ENCODE data around the gene SOS1. TPM values are rescaled to one million over a fixed set of nuclear protein-coding genes. Genes with fewer than 3 reads are reported as not detected.

Gene SOS1
- total RNA-seq, 2 experiments from 2014 or later = 229 to 254 TPM

GRCh38 chr2:39136799-39137198 lies 15.9 kb upstream of the SOS1 start:
- ChIA-PET CTCF (interaction anchor here (0.7 to 2.6 kb wide), 6 partner anchors 9 to 453 kb away, joined by 3 to 14 read pairs (median 4); no protein-coding TSS in a partner anchor), POLR2A (interaction anchor here (0.8 to 16.3 kb wide), 8 partner anchors 13 to 386 kb away, joined by 3 to 770 read pairs (median 5); partner anchors contain the start of genes SOS1 and SRSF7)
- H3K4me1 Mint-ChIP-seq = peaks cover 79% of the 10 kb centered on the region
- H3K27me3 Mint-ChIP-seq = peaks cover 2% of the 10 kb centered on the region
- peak overlapping the region; percentile 89 for H3K27ac Mint-ChIP-seq
- no peaks in the 10 kb centered on the region for H3K9me3 Mint-ChIP-seq
- DNase-seq = no peak
- peaks cover 4% of the 10 kb centered on the region for H3K36me3 Mint-ChIP-seq (ENCODE audit: low read depth)
- peak overlapping the region; percentile 12 for H3K4me3 Mint-ChIP-seq

- Mint-ChIP-seq H3K27ac (peak overlapping the region; percentile 89), H3K9me3 (no peaks in the 10 kb centered on the region), H3K4me3 (peak overlapping the region; percentile 38), H3K36me3 (ENCODE audit: low read depth) (peaks cover 4% of the 10 kb centered on the region), H3K4me1 (peaks cover 76% of the 10 kb centered on the region), H3K27me3 (peaks cover 2% of the 10 kb centered on the region)
- ChIA-PET CTCF (interaction anchor here (1.3 to 2.6 kb wide), 2 partner anchors 11 to 92 kb away, joined by 4 to 14 read pairs; no protein-coding TSS in a partner anchor), POLR2A (interaction anchor here (1.0 to 16.3 kb wide), 7 partner anchors 12 to 93 kb away, joined by 3 to 770 read pairs (median 5); partner anchors contain the start of gene SOS1)
- DNase-seq = no peak
Measured at GRCh38 chr2:39135690-39136259, 14.9 kb upstream of the SOS1 start.

- peak overlapping the region; percentile 41 for H3K27ac Mint-ChIP-seq
- H3K27me3 Mint-ChIP-seq = peaks cover 2% of the 10 kb centered on the region
- POLR2A ChIA-PET = interaction anchor here (0.9 to 17.0 kb wide), 6 partner anchors 9 to 94 kb away, joined by 4 to 770 read pairs (median 9); partner anchors contain the start of gene SOS1
- DNase-seq = no peak
- CTCF ChIA-PET = interaction anchor here (1.3 to 2.1 kb wide), 4 partner anchors 9 to 96 kb away, joined by 3 to 8 read pairs (median 4); no protein-coding TSS in a partner anchor
- H3K9me3 Mint-ChIP-seq = no peaks in the 10 kb centered on the region
- H3K4me3 Mint-ChIP-seq = no peak overlapping the region
- H3K36me3 Mint-ChIP-seq (ENCODE audit: low read depth) = peaks cover 6% of the 10 kb centered on the region
- peaks cover 75% of the 10 kb centered on the region for H3K4me1 Mint-ChIP-seq
Measured at GRCh38 chr2:39133215-39133851, 12.5 kb upstream of the SOS1 start.

GRCh38 chr2:39128919-39129391 lies 8.1 kb upstream of the SOS1 start:
- POLR2A ChIA-PET = interaction anchor here (0.6 to 17.0 kb wide), 11 partner anchors 11 to 465 kb away, joined by 3 to 770 read pairs (median 12); partner anchors contain the start of gene SOS1
- Mint-ChIP-seq H3K4me1 (peaks cover 73% of the 10 kb centered on the region), H3K9me3 (no peaks in the 10 kb centered on the region), H3K27ac (peak overlapping the region; percentile 87), H3K4me3 (peak overlapping the region; percentile 22), H3K36me3 (ENCODE audit: low read depth) (peaks cover 13% of the 10 kb centered on the region), H3K27me3 (no peaks in the 10 kb centered on the region)
- peak; percentile 83 for DNase-seq
- CTCF ChIA-PET = interaction anchor here (0.5 to 5.2 kb wide), 6 partner anchors 9 to 182 kb away, joined by 3 to 53 read pairs (median 6); partner anchors contain the start of gene SOS1

- Mint-ChIP-seq H3K4me3 (peak overlapping the region; percentile 12), H3K27ac (peak overlapping the region; percentile 87), H3K4me1 (peaks cover 72% of the 10 kb centered on the region), H3K27me3 (no peaks in the 10 kb centered on the region), H3K36me3 (ENCODE audit: low read depth) (peaks cover 18% of the 10 kb centered on the region), H3K9me3 (no peaks in the 10 kb centered on the region)
- ChIA-PET CTCF (interaction anchor here (0.6 to 5.2 kb wide), 7 partner anchors 8 to 101 kb away, joined by 3 to 53 read pairs (median 5); partner anchors contain the start of gene SOS1), POLR2A (interaction anchor here (0.8 to 17.0 kb wide), 11 partner anchors 11 to 464 kb away, joined by 3 to 770 read pairs (median 12); partner anchors contain the start of gene SOS1)
- DNase-seq = peak; percentile 81
Measured at GRCh38 chr2:39127973-39128372, 7.1 kb upstream of the SOS1 start.

- DNase-seq = no peak
Measured at GRCh38 chr2:39124746-39125057, 3.9 kb upstream of the SOS1 start.

GRCh38 chr2:39124000-39124745 lies 3.3 kb upstream of the SOS1 start:
- peak overlapping the region; percentile 92 for H3K27ac Mint-ChIP-seq
- no peaks in the 10 kb centered on the region for H3K9me3 Mint-ChIP-seq
- H3K36me3 Mint-ChIP-seq (ENCODE audit: low read depth) = peaks cover 29% of the 10 kb centered on the region
- ChIA-PET CTCF (interaction anchor here (0.6 to 3.9 kb wide), 20 partner anchors 9 to 104 kb away, joined by 3 to 47 read pairs (median 6); no protein-coding TSS in a partner anchor), POLR2A (interaction anchor here (0.8 to 17.0 kb wide), 19 partner anchors 7 to 530 kb away, joined by 3 to 770 read pairs (median 4); partner anchors contain the start of genes DHX57, MORN2, SOS1 and SRSF7)
- peak; percentile 97 for DNase-seq
- no peaks in the 10 kb centered on the region for H3K27me3 Mint-ChIP-seq
- peak overlapping the region; percentile 89 for H3K4me3 Mint-ChIP-seq
- H3K4me1 Mint-ChIP-seq = peaks cover 63% of the 10 kb centered on the region

More at GRCh38 chr2:39124746-39125057, 3.9 kb upstream of the SOS1 start:
- peak overlapping the region; percentile 92 for H3K27ac Mint-ChIP-seq
- POLR2A ChIA-PET = interaction anchor here (0.8 to 17.0 kb wide), 20 partner anchors 8 to 530 kb away, joined by 3 to 770 read pairs (median 4); partner anchors contain the start of genes DHX57, MORN2, SOS1 and SRSF7
- H3K36me3 Mint-ChIP-seq (ENCODE audit: low read depth) = peaks cover 23% of the 10 kb centered on the region
- H3K4me1 Mint-ChIP-seq = peaks cover 69% of the 10 kb centered on the region
- H3K27me3 Mint-ChIP-seq = no peaks in the 10 kb centered on the region
- peak overlapping the region; percentile 89 for H3K4me3 Mint-ChIP-seq
- CTCF ChIA-PET = interaction anchor here (0.6 to 3.9 kb wide), 17 partner anchors 9 to 177 kb away, joined by 3 to 47 read pairs (median 6); no protein-coding TSS in a partner anchor
- no peaks in the 10 kb centered on the region for H3K9me3 Mint-ChIP-seq

- ChIA-PET POLR2A (interaction anchor here (0.9 to 17.0 kb wide), 15 partner anchors 7 to 373 kb away, joined by 3 to 770 read pairs (median 5); partner anchors contain the start of genes SOS1 and SRSF7), CTCF (interaction anchor here (0.6 to 3.9 kb wide), 16 partner anchors 10 to 105 kb away, joined by 3 to 47 read pairs (median 6); no protein-coding TSS in a partner anchor)
- Mint-ChIP-seq H3K36me3 (ENCODE audit: low read depth) (peaks cover 35% of the 10 kb centered on the region), H3K4me1 (peaks cover 62% of the 10 kb centered on the region), H3K4me3 (peak overlapping the region; percentile 89), H3K27ac (peak overlapping the region; percentile 92), H3K27me3 (no peaks in the 10 kb centered on the region), H3K9me3 (no peaks in the 10 kb centered on the region)
- DNase-seq = no peak
Measured at GRCh38 chr2:39123436-39123999, 2.7 kb upstream of the SOS1 start.

- peak overlapping the region; percentile 84 for H3K4me3 Mint-ChIP-seq
Measured at GRCh38 chr2:39121523-39122063, 742 bp upstream of the SOS1 start.

GRCh38 chr2:39120521-39120770 lies 405 bp downstream of the SOS1 start:
- CTCF ChIA-PET = interaction anchor here (0.7 to 6.3 kb wide), 11 partner anchors 8 to 111 kb away, joined by 3 to 134 read pairs (median 6); no protein-coding TSS in a partner anchor
- Mint-ChIP-seq H3K27ac (no peak overlapping the region), H3K27me3 (no peaks in the 10 kb centered on the region), H3K36me3 (ENCODE audit: low read depth) (peaks cover 66% of the 10 kb centered on the region), H3K4me1 (peaks cover 66% of the 10 kb centered on the region), H3K9me3 (no peaks in the 10 kb centered on the region), H3K4me3 (no peak overlapping the region)
- POLR2A ChIA-PET = interaction anchor here (0.7 to 17.0 kb wide), 33 partner anchors 7 to 524 kb away, joined by 3 to 770 read pairs (median 4); partner anchors contain the start of gene SRSF7
- no peak for DNase-seq

More at GRCh38 chr2:39121523-39122063, 742 bp upstream of the SOS1 start:
- Mint-ChIP-seq H3K9me3 (no peaks in the 10 kb centered on the region), H3K36me3 (ENCODE audit: low read depth) (peaks cover 55% of the 10 kb centered on the region), H3K4me1 (peaks cover 59% of the 10 kb centered on the region), H3K27ac (peak overlapping the region; percentile 89), H3K27me3 (no peaks in the 10 kb centered on the region)
- no peak for DNase-seq
- CTCF ChIA-PET = interaction anchor here (1.2 to 6.3 kb wide), 6 partner anchors 21 to 107 kb away, joined by 3 to 134 read pairs (median 7); no protein-coding TSS in a partner anchor
- POLR2A ChIA-PET = interaction anchor here (0.8 to 17.0 kb wide), 25 partner anchors 6 to 523 kb away, joined by 3 to 770 read pairs (median 5); partner anchors contain the start of gene SRSF7

GRCh38 chr2:39119732-39120520 lies 925 bp downstream of the SOS1 start:
- peak; percentile 68 for DNase-seq
- Mint-ChIP-seq H3K4me1 (peaks cover 65% of the 10 kb centered on the region), H3K4me3 (peak overlapping the region; percentile 85), H3K9me3 (no peaks in the 10 kb centered on the region), H3K27me3 (no peaks in the 10 kb centered on the region), H3K36me3 (ENCODE audit: low read depth) (peaks cover 70% of the 10 kb centered on the region), H3K27ac (peak overlapping the region; percentile 95)
- ChIA-PET CTCF (interaction anchor here (0.7 to 6.3 kb wide), 18 partner anchors 9 to 112 kb away, joined by 3 to 134 read pairs (median 4); no protein-coding TSS in a partner anchor), POLR2A (interaction anchor here (0.7 to 17.0 kb wide), 31 partner anchors 7 to 518 kb away, joined by 3 to 770 read pairs (median 4); partner anchors contain the start of gene SRSF7)
